HEK293 (cell line): Measurements from ENCODE around the gene LARP1.

Experiments used
- BCL6B ChIP-seq: fragments of 450-650 bp; formaldehyde crosslinking; IDR thresholded peaks from 2 replicates; pipeline ENCODE4 v1.5.1; 2017; ENCODE audit warnings: missing biosample characterization, missing genetic modification characterization
- GFI1B ChIP-seq: fragments of 450-650 bp; formaldehyde crosslinking; IDR thresholded peaks from 2 replicates; pipeline ENCODE4 v1.5.1; 2016; ENCODE audit warnings: missing biosample characterization, missing genetic modification characterization
- HOXA7 ChIP-seq: sonication (generic); formaldehyde crosslinking; IDR thresholded peaks from 2 replicates; pipeline ENCODE4 v1.8.1; 2022; ENCODE audit warnings: missing genetic modification reagents, borderline replicate concordance
- INSM2 ChIP-seq: fragments of 450-650 bp; formaldehyde crosslinking; IDR thresholded peaks from 2 replicates; pipeline ENCODE4 v1.5.1; 2016; ENCODE audit warnings: missing biosample characterization, missing genetic modification characterization
- KLF1 ChIP-seq: fragments of 450-650 bp; formaldehyde crosslinking; IDR thresholded peaks from 2 replicates; pipeline ENCODE4 v1.5.1; 2016; ENCODE audit warnings: missing biosample characterization, missing genetic modification characterization
- KLF16 ChIP-seq: fragments of 450-650 bp; formaldehyde crosslinking; IDR thresholded peaks from 2 replicates; pipeline ENCODE4 v1.5.1; 2017; ENCODE audit warnings: missing biosample characterization, missing genetic modification characterization
- MZF1 ChIP-seq: fragments of 450-650 bp; formaldehyde crosslinking; IDR thresholded peaks from 2 replicates; pipeline ENCODE4 v1.5.1; 2017; ENCODE audit warnings: missing biosample characterization, missing genetic modification characterization, borderline replicate concordance
- OSR2 ChIP-seq: fragments of 450-650 bp; formaldehyde crosslinking; IDR thresholded peaks from 2 replicates; pipeline ENCODE4 v1.5.1; 2016; ENCODE audit warnings: missing biosample characterization, missing genetic modification characterization
- PRDM4 ChIP-seq: fragments of 450-650 bp; formaldehyde crosslinking; IDR thresholded peaks from 2 replicates; pipeline ENCODE4 v1.5.1; 2017; ENCODE audit warnings: missing biosample characterization, missing genetic modification characterization
- SP2 ChIP-seq: fragments of 450-650 bp; formaldehyde crosslinking; IDR thresholded peaks from 2 replicates; pipeline ENCODE4 v1.5.1; 2016; ENCODE audit warnings: missing biosample characterization, missing genetic modification characterization
- TRIM28 ChIP-seq: IDR thresholded peaks from 2 replicates; pipeline ENCODE4 v1.6.1; 2011; ENCODE audit warnings: low read length, control low read depth, borderline replicate concordance
- ZBTB17 ChIP-seq: fragments of 450-650 bp; formaldehyde crosslinking; IDR thresholded peaks from 2 replicates; pipeline ENCODE4 v1.5.1; 2016; ENCODE audit warnings: missing biosample characterization, missing genetic modification characterization
- ZBTB6 ChIP-seq: fragments of 450-650 bp; formaldehyde crosslinking; IDR thresholded peaks from 2 replicates; pipeline ENCODE4 v1.5.1; 2017; ENCODE audit warnings: missing biosample characterization, missing genetic modification characterization
- ZFHX2 ChIP-seq: fragments of 450-650 bp; formaldehyde crosslinking; conservative IDR thresholded peaks from 2 replicates; pipeline ENCODE4 v1.5.1; 2016; ENCODE audit warnings: missing biosample characterization, missing genetic modification characterization
- ZNF19 ChIP-seq: fragments of 450-650 bp; formaldehyde crosslinking; IDR thresholded peaks from 2 replicates; pipeline ENCODE4; 2016; ENCODE audit warnings: missing biosample characterization, missing genetic modification characterization, low read depth
- ZNF248 ChIP-seq: fragments of 450-650 bp; formaldehyde crosslinking; IDR thresholded peaks from 2 replicates; pipeline ENCODE4 v1.5.1; 2017; ENCODE audit warnings: missing biosample characterization, missing genetic modification characterization
- ZNF350 ChIP-seq: fragments of 450-650 bp; formaldehyde crosslinking; IDR thresholded peaks from 2 replicates; pipeline ENCODE4 v1.5.0; 2017; ENCODE audit warnings: missing biosample characterization, mild to moderate bottlenecking, missing genetic modification characterization
- ZNF394 ChIP-seq: fragments of 450-650 bp; formaldehyde crosslinking; IDR thresholded peaks from 2 replicates; pipeline ENCODE4 v1.5.1; 2016; ENCODE audit warnings: missing biosample characterization, missing genetic modification characterization, mild to moderate bottlenecking, moderate library complexity, borderline replicate concordance
- ZNF423 ChIP-seq: fragments of 450-650 bp; formaldehyde crosslinking; IDR thresholded peaks from 2 replicates; pipeline ENCODE4 v1.5.1; 2016; ENCODE audit warnings: missing biosample characterization, missing genetic modification characterization
- ZNF518A ChIP-seq: fragments of 450-650 bp; formaldehyde crosslinking; conservative IDR thresholded peaks from 2 replicates; pipeline ENCODE4 v1.5.1; 2016; ENCODE audit warnings: low read depth, missing biosample characterization, missing genetic modification characterization
- ZNF555 ChIP-seq: fragments of 450-650 bp; formaldehyde crosslinking; conservative IDR thresholded peaks from 2 replicates; pipeline ENCODE4 v1.5.1; 2017; ENCODE audit warnings: missing biosample characterization, mild to moderate bottlenecking, missing genetic modification characterization, inconsistent platforms
- ZNF571 ChIP-seq: fragments of 450-650 bp; formaldehyde crosslinking; IDR thresholded peaks from 2 replicates; pipeline ENCODE4 v1.5.0; 2017; ENCODE audit warnings: missing biosample characterization, missing genetic modification characterization
- ZNF670 ChIP-seq: fragments of 450-650 bp; formaldehyde crosslinking; IDR thresholded peaks from 2 replicates; pipeline ENCODE4 v1.5.1; 2016; ENCODE audit warnings: missing biosample characterization, missing genetic modification characterization, low read depth
- ZNF677 ChIP-seq: fragments of 450-650 bp; IDR thresholded peaks from 2 replicates; pipeline ENCODE4 v1.5.0; 2018; ENCODE audit warnings: missing biosample characterization, mild to moderate bottlenecking, missing genetic modification characterization, moderate library complexity
- ZNF785 ChIP-seq: fragments of 450-650 bp; formaldehyde crosslinking; IDR thresholded peaks from 2 replicates; pipeline ENCODE4 v1.5.1; 2016; ENCODE audit warnings: missing biosample characterization, missing genetic modification characterization
- ZNF837 ChIP-seq: fragments of 450-650 bp; formaldehyde crosslinking; IDR thresholded peaks from 2 replicates; pipeline ENCODE4 v1.5.1; 2016; ENCODE audit warnings: missing biosample characterization, missing genetic modification characterization
- ZSCAN23 ChIP-seq: fragments of 450-650 bp; formaldehyde crosslinking; IDR thresholded peaks from 2 replicates; pipeline ENCODE4 v1.5.1; 2016; ENCODE audit warnings: missing biosample characterization, missing genetic modification characterization
- ZXDB ChIP-seq: fragments of 450-650 bp; formaldehyde crosslinking; IDR thresholded peaks from 2 replicates; pipeline ENCODE4 v1.5.1; 2016; ENCODE audit warnings: missing biosample characterization, missing genetic modification characterization

LARP1 gene

GRCh38 chr5:154754460-154755360 lies 467 bp upstream of the LARP1 start (continued):
- TF ChIP-seq INSM2 (tag by site-specific recombination): peak; percentile 13; the same call in 1 of the 2 replicates
- TF ChIP-seq ZBTB17 (tag by site-specific recombination): peak; percentile 87
- peak; percentile 35; the same call in 1 of the 2 replicates for TF ChIP-seq OSR2 (tag by site-specific recombination)
- no peak for TF ChIP-seq BCL6B (tag by site-specific recombination)
- no peak; the same call in 1 of the 2 replicates for TF ChIP-seq KLF16
- TF ChIP-seq HOXA7 (CRISPR knock-in tag): no peak
- peak; percentile 76 for TF ChIP-seq ZFHX2
- TF ChIP-seq ZNF394 (tag by site-specific recombination): peak; percentile 45; the same call in 1 of the 2 replicates
- TF ChIP-seq ZSCAN23: 0 out of 2 replicates have a peak, but pooled peaks have one; percentile 9
- TF ChIP-seq ZNF677: no peak
- peak; percentile 31; the same call in 1 of the 2 replicates for TF ChIP-seq TRIM28
- no peak for TF ChIP-seq ZNF350 (tag by site-specific recombination)
- no peak for TF ChIP-seq ZNF837 (tag by site-specific recombination)
- TF ChIP-seq ZXDB (tag by site-specific recombination): peak; percentile 89
- TF ChIP-seq SP2 (tag by site-specific recombination): peak; percentile 85
- TF ChIP-seq ZNF670 (tag by site-specific recombination): no peak
- TF ChIP-seq GFI1B: 0 out of 2 replicates have a peak, but pooled peaks have one; percentile 36
- no peak; the same call in none of the 2 replicates for TF ChIP-seq ZNF785 (tag by site-specific recombination)
- TF ChIP-seq ZNF248 (tag by site-specific recombination): no peak
- TF ChIP-seq ZNF19 (tag by site-specific recombination): no peak
- TF ChIP-seq ZNF555 (tag by site-specific recombination): no peak
- no peak for TF ChIP-seq ZNF571 (tag by site-specific recombination)
- peak; percentile 61; the same call in 1 of the 2 replicates for TF ChIP-seq ZNF423 (tag by site-specific recombination)
- no peak; the same call in 1 of the 2 replicates for TF ChIP-seq MZF1 (tag by site-specific recombination)
- no peak for TF ChIP-seq ZBTB6 (tag by site-specific recombination)
- peak; percentile 75 for TF ChIP-seq KLF1 (tag by site-specific recombination)
- peak; percentile 33 for TF ChIP-seq PRDM4 (tag by site-specific recombination)
- TF ChIP-seq ZNF518A (tag by site-specific recombination): no peak
